Middle frontal gyrus (tissue), 1 donor: ENCODE results near the gene ANKRD40.

Experiments
- DNase-seq: peaks from one replicate; pipeline ENCODE4 v3.0.0-alpha.2; 2015; ENCODE audit warnings: low spot score; ENCODE audit errors: extremely low spot score

Gene ANKRD40

DNA sequence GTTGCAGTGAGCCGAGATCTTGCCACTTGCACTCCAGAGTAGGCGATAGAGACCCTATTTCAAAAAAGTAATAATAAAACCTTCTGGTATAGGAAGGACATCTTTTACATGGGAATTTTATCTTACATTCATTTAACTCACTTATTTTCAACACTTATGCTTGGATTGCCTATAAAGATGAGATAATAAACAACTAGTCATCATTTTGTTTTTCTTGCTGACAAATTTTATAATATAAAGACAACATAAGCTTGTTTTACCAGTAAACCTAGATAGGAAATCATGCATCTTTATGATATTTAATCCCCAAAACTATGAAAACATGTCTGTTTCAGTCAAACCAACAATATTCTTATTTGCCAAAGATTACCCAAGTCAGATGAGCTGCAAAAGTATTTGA, 56.1 kb downstream of the ANKRD40 start:
- no peak for DNase-seq

DNA sequence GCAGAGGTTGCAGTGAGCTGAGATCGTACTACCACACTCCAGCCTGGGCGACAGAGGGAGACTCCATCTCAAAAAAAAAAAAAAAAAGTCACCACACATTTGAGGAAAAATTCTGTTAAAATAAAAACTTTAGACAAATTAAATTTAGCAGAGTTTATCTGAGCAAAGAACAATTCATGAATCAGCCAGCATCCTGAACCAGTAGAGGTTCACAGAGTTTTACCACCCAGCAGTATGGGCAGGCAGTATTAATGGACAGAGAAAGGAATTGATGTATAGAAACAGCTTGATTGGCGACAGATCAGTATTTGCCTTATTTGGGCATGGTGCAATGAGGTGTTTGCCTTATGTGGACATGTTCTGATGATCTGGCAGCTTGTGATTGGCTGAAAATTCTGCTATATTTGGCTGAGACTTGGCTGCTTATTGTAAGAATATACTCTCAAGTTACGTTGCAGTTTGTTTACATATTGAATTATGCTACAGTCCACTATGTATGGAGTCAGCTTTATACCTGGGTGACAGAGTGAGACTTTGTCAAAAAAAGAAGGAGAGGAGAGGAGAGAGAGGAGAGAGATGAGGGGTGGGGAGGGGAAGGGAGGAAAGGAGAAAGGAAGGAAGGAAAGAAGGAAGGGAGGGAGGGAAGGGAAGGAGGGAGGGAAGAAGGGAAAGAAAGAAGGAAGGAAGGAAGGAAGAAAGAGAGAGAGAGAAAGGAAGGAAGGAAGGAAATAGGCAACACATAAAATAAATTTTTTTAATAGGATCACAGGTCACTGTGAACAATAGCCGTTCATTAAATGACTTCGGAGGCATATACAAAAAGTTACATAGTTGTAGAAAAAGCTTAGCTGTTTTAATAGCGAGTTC, 58.4 kb downstream of the ANKRD40 start:
- no peak for DNase-seq

DNA sequence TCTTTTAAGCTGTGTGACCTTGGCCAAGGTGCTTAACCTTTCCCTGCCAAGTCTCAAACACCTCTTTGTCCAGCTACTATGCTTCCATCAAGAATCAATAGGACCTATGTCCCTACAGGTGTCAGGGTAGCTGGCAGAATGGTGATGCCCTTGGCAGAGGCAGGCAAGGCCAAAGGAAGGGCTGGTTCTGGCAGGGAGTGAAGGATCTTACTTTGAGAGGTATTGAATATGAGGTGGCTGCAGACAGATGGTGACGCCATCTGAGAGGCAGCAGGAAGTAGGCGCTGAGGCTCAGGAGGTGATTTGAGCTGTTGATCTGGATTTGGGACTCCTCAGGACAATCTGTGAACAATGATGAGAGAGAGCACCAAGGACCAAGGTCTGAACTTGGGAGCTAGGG, 60.5 kb downstream of the ANKRD40 start:
- no peak for DNase-seq

DNA sequence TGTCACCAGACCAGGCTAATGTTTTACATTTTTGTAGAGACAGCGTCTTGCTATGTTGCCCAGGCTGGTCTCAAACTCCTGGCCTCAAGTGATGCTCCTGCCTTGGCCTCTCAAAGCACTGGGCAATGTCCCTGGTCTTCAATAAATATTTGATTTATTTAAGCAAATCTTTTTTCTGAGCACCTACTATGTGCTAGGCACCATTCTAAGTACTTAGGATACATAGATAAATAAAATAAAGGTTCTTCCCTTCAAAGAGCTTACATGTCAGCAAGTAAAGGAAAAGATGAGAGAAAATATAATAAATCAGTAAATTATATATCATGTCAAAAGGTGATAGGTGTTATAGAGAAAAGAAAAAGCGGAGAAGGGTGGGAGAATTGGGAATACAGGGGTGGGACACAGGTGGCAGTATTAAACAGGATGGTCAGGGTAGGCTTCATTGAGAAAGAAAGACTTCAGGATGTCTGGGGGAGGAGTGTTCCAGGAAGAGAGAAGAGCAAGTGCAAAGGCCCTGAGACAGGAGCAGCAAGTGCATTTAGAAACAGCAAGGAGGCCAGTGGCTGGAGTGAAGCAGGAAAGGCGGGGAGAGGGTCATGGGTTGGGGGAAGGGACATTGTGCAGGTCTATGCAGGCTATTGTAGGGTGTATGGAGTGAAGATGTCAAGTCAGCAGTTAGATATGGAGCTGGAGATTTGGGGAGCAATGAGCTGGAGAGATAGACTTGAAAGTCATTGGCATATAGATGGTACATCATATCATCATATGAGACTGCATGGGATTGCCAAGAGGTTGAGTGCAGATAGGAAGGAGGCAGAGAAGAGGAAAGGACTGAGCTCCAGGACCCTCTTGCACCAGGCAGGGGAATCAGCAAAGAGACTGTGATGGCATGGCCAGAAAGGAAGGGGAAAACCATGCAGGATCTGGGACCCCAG, 61.7 kb downstream of the ANKRD40 start:
- DNase-seq = no peak
